ENCODE data around the gene TRIM29.
"Not testable (repeated sequence)": the region's sequence is repeated elsewhere in the genome, so short reads cannot be mapped to it uniquely, and the experiment has no call there.

Gene TRIM29

GRCh38 chr11:120151536-120151935, 13.6 kb upstream of the TRIM29 start:
- TF ChIP-seq, protein P1, sequence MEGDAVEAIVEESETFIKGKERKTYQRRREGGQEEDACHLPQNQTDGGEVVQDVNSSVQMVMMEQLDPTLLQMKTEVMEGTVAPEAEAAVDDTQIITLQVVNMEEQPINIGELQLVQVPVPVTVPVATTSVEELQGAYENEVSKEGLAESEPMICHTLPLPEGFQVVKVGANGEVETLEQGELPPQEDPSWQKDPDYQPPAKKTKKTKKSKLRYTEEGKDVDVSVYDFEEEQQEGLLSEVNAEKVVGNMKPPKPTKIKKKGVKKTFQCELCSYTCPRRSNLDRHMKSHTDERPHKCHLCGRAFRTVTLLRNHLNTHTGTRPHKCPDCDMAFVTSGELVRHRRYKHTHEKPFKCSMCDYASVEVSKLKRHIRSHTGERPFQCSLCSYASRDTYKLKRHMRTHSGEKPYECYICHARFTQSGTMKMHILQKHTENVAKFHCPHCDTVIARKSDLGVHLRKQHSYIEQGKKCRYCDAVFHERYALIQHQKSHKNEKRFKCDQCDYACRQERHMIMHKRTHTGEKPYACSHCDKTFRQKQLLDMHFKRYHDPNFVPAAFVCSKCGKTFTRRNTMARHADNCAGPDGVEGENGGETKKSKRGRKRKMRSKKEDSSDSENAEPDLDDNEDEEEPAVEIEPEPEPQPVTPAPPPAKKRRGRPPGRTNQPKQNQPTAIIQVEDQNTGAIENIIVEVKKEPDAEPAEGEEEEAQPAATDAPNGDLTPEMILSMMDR (IDR thresholded peaks at IDR 0.05; ENCODE audit: borderline replicate concordance, insufficient read depth, low read depth, low read length), result no peak
- no peak overlapping the region for H3K4me3 ChIP-seq (ENCODE audit: low read depth, low read length)

DNA sequence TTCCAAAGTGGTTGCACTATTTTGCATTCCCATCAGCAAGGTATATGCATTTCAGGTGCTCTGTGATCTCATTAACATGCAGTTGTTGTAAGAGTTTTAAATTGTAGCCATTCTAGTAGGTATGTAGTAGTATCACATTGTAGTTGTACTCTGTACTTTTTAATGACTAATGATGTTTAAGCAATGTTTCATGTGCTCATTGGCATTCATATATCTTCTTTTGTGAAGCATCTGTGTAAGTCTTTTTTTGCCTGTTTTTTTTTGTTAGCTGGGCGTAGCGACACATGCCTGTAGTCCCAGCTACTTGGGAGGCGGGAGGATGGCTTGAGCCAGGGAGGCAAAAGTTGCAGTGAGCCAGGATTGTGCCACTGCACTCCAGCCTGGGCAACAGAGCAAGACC, 11.3 kb upstream of the TRIM29 start:
- TF ChIP-seq, protein P1 (IDR thresholded peaks at IDR 0.05; ENCODE audit: borderline replicate concordance, insufficient read depth, low read depth, low read length), result no peak
- no peak overlapping the region for H3K4me3 ChIP-seq (ENCODE audit: low read depth, low read length)

- no peak overlapping the region for H3K4me3 ChIP-seq (ENCODE audit: low read depth, low read length)
- TF ChIP-seq, protein P1 (IDR thresholded peaks at IDR 0.05; ENCODE audit: borderline replicate concordance, insufficient read depth, low read depth, low read length), result no peak
Observed at GRCh38 chr11:120147950-120148270, 10.0 kb upstream of the TRIM29 start.

- TF ChIP-seq, protein P1 (IDR thresholded peaks at IDR 0.05; ENCODE audit: borderline replicate concordance, insufficient read depth, low read depth, low read length), result no peak
- no peak overlapping the region for H3K4me3 ChIP-seq (ENCODE audit: low read depth, low read length)
Observed at GRCh38 chr11:120147094-120147949, 9.4 kb upstream of the TRIM29 start.

- TF ChIP-seq, protein P1 (IDR thresholded peaks at IDR 0.05; ENCODE audit: borderline replicate concordance, insufficient read depth, low read depth, low read length), result no peak
- H3K4me3 ChIP-seq (ENCODE audit: low read depth, low read length), result no peak overlapping the region
Observed at GRCh38 chr11:120146413-120147093, 8.6 kb upstream of the TRIM29 start.

DNA sequence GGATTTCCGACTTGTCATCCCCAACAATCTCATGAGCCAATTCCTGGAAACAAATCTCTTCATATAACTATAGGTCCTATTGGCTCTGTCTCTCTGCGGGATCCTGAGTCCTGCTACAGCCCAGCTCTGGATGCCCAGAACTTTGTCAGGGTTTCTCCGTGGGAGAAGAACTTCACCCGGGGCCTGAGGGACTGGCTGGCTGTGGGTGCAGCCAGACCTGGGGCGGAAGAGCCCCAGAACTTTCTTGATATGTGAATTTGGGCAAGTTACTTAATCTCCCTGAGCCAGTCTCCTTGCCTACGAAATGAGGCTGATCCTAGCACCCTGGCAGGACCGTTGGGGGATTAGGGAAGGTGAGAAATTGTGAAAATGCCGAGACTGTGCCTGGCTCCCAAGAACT, 6.6 kb upstream of the TRIM29 start:
- no peak overlapping the region for H3K4me3 ChIP-seq (ENCODE audit: low read depth, low read length)
- TF ChIP-seq, protein P1 (IDR thresholded peaks at IDR 0.05; ENCODE audit: borderline replicate concordance, insufficient read depth, low read depth, low read length), result no peak

DNA sequence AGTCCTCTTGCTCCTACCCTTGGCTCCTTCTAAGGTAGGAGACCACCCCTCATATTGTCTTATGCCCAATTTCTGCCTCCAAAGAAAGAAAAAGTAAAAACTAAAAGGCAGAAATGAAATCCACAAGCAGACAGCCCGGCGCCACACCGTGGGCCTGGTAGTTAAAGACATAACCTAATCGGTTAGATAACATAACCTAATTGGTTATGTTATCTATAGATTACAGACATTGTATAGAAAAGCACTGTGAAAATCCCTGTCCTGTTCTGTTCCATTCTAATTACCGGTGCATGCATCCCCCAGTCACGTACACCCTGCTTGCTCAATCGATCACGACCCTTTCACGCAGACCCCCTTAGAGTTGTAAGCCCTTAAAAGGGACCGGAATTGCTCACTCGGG, 5.6 kb upstream of the TRIM29 start:
- not testable (repeated sequence) for H3K4me3 ChIP-seq (ENCODE audit: low read depth, low read length)
